HTR-8/SVneo (cell line): ENCODE measurements around the gene GFER.
A peak's percentile ranks its signal among the peaks of the same experiment; 100 is the strongest.
"Not testable (repeated sequence)": the region's sequence is repeated elsewhere in the genome, so short reads cannot be mapped to it uniquely, and the experiment has no call there.

Experiments
- DNase-seq: peaks from one replicate; pipeline ENCODE4 v3.0.0; 2011; ENCODE audit warnings: low spot score, mixed read lengths; ENCODE audit not compliant: insufficient read length
- FAIRE-seq: peaks from 2 replicates; lab custom pipeline; 2011; peaks lifted over from hg19 to GRCh38; lab: Jason Lieb, UNC

The GFER gene

DNA sequence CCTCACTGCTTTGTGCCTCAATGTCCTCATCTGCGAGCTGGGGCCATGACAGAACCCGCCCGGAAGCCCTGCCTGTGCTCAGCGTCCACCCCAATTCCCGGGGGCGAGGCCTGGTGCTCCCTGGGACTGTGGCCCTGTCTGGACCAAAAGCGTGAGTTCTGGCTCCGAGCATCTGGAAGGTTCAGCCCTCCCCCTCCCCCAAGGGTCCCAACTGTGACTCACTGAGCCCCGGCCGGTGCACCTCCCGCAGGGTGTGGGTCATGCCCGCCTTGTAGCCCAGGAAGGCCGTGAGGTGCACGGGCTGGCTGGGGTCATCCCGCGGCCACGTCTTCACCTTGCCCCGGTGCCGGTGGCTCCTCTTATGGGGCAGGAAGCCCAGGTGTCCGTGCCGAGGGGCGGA lies 30.3 kb upstream of the GFER start:
- no peak for FAIRE-seq

DNA sequence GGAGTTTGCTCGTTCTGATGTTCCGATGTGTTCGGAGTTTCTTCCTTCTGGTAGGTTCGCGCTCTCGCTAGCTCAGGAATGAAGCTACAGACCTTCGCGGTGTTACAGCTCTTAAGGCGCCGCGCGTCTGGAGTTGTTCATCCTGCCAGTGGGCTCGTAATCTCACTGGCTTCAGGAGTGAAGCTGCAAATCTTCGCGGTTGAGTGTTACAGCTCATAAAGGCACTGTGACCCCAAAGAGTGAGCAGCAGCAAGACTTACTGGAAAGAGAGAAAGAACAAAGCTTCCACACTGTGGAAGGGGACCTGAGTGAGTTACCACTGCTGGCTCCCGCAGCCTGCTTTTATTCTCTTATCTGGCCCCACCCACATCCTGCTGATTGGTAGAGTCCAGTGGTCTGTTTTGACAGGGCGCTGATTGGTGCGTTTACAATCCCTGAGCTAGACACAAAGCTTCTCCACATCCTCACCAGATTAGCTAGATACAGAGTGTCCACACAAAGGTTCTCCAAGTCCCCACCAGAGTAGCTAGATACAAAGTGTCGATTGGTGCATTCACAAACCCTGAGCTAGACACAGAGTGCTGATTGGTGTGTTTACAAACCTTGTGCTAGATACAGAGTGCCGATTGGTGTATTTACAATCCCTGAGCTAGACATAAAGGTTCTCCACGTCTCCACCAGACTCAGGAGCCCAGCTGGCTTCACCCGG lies 26.4 kb upstream of the GFER start:
- not testable (repeated sequence) for DNase-seq, FAIRE-seq

More for the DNA sequence above, 30.3 kb upstream of the GFER start:
- DNase-seq = no peak

DNA sequence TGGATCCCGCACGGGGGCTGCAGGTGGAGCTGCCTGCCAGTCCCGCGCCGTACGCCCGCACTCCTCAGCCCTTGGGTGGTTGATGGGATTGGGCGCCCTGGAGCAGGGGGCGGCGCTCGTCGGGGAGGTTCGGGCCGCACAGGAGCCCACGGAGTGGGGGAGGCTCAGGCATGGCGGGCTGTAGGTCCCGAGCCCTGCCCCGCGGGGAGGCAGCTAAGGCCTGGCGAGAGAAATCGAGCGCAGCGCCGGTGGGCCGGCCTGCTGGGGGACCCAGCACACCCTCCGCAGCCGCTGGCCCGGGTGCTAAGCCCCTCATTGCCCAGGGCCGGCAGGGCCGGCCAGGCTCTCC lies 25.9 kb upstream of the GFER start:
- FAIRE-seq, DNase-seq: not testable (repeated sequence)

DNA sequence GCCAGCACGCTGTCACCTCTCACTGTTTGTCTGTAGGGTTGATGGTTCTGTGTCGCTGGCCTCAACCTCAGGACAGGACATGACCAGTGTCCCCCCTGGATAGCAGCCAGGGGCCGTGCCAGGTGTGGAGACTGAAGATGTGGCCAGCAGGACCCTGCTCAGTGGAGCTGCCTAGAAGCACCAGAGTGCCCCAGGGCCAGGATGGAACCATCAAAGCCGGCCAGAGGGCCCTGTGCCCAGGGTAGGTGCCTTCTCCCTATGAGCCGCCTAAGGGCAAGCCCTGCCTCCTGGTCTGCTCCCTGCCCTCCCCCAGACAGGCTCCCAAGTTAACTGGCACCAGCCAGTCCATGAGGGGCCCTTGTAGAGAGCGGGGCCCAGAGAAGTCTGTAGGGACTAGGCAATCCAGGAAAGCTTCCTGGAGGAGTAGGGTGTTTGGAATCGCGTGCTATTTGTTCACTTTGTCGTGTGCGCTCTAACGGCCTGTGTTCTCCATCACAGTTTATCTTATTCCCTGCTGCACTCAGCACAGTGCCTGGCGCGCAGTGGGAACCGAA lies 25.2 kb upstream of the GFER start:
- DNase-seq = no peak
- FAIRE-seq = no peak

DNA sequence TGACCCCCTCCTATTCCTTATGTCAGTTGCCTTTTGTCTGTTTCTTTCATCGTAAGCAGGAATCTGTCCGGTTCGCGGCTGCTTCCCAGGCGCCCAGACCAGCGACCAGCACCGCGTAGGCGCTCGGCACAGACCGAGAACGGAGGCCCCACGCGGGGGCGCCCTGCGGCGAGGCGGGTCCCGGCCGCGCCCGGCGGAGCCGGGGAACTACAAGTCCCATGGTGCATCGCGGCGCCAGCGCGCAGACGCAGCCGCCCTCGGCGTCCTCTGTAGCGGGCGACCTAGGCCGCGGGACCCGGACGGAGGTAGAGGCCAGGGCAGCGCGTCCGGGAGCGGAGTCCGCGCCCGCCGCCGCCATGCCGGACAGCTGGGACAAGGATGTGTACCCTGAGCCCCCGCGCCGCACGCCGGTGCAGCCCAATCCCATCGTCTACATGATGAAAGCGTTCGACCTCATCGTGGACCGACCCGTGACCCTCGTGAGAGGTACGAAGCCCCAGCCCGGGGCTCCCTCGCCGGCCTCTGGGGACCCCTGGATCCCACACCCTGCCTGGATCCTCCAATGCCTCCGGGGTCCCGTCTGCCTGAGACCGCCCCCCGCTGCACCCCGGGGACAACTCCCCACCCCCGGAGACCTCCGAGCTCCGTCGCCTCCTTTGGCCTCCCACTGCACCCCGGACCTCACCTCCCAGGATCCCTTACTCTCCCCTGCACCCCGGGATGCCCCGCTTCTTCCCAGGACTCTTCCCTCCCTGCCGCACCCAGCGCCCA lies 24.5 kb upstream of the GFER start, which contains the start of gene NDUFB10:
Gene NDUFB10 (plus strand): TSS at position 270 of the 771 bp plus-strand sequence. CDS start 87 bp downstream, at position 357.
- peak; percentile 57 for FAIRE-seq

DNA sequence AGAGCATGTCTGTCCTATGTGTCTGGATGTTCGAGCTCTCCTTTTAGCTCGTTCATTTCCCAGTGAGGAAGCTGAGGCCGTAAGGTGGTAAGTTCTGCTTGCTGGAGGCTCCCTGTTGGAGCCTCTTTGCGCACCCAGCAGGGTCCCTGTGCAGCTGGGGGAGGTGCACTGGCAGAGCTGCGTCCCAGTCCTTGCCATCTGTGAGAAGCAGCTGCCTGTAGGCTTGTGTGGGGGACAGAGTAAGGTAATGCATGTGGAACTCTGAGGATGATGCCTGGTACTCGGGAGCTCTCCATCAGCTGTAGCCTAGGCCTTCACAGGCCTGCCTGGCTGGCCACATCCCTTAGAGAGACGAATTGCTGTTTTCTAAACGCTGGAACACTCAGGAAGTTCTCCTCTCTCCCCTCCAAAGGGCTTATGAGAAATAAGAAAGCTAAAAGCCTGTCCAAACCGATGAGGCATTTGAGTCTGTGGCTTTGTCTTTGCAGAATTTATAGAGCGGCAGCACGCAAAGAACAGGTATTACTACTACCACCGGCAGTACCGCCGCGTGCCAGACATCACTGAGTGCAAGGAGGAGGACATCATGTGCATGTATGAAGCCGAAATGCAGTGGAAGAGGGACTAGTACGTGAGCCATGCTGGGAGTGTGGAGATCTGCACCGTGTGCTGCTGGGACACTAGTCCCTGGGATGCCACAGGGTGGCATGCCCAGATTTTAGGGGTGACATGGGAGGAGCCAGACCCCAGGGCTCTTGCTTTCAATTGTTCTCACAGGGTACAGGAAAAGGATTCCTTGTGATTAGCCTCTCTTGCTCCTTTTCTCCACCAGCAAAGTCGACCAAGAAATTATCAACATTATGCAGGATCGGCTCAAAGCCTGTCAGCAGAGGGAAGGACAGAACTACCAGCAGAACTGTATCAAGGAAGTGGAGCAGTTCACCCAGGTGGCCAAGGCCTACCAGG lies 23.0 kb upstream of the GFER start:
- DNase-seq (no peak), FAIRE-seq (no peak)

More for the DNA sequence above, 24.5 kb upstream of the GFER start, which contains the start of gene NDUFB10:
- peak; percentile 93 for DNase-seq

DNA sequence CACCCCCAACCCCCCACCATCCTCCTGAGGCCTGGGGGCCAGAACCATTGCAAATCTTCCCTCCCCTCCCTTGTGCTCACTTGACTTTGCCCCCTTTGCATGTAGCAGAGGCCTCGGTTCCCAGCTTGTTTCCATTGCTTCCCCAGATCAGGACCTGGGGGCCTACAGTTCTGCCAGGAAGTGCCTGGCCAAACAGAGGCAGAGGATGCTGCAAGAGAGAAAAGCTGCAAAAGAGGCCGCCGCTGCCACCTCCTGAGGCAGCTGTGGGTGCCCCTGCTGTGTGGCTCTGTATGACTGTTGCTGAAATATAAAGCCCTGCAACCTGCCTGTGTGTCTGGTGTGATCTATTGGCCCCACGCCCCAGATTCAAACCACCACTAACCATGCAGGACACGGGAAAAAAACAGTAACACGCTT lies 22.3 kb upstream of the GFER start:
- FAIRE-seq (no peak), DNase-seq (no peak)

DNA sequence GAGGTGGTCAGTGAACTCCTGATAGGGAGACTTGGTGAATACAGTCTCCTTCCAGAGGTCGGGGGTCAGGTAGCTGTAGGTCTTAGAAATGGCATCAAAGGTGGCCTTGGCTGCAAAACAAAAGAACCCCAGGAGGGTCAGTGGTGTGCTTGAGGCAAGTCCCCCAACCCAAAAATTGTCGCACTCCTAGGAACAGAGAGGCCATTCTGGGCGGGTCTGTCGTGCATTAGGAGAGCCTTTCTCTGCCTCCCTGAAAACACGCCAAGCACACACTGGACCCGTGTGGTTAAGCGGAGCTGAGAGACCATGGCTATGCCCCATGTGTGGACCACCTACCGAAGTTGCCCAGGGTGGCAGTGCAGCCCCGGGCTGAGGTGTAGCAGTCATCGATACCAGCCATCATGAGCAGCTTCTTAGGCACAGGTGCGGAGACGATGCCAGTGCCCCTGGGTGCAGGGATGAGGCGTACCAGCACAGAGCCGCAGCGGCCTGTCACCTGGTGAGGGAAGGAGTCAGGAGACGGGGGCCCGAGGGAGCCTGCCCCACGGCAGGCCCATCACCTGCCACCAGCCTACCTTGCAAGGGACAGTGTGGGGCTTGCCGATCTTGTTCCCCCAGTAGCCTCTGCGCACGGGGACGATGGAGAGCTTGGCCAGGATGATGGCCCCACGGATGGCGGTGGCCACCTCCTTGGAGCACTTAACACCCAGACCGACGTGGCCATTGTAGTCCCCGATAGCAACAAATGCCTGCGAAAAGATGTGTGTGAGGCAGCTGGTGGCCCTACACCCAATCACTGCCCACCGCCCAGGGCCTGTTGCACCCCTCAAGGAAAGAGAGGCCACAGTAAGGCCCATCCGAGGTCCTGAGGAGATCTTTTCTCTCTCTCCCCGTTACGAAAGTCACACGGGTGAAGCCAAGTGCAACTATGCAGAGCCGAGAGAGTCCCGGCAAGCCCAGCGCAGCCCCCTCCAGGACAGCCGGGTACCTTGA lies 21.5 kb upstream of the GFER start:
- not testable (repeated sequence) for FAIRE-seq, DNase-seq

DNA sequence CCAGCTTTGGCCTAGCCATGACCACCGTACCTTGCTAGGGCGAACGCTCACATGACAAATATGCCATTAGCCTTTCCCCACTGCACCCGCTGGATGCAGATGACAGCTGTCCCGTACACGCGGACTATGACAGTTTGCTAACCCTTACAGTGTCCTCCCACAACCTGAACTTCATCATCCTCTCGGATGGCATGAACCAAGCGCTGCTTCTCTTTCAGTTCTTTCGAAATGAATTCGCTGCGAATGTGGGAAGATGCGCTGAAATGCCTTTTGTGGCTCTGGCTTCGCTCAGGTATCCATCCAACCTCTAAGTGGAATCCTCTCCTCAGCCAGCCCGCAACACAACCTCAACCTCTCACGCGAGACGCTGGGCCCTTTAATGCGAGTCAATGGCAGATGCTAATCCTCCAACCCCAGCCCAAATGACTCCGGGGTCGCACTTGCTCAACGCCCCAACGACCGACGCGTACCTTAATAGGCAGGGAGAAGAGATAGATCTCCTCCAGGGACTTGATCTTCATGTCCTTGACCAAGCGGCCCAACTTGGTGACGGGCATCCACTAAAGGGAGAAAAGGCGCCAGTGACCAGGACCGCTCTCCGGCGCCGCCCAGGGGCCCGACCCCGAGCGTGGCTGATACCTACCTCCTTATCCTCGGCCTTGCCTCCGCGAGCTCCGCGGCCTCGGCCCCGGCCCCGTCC lies 20.0 kb upstream of the GFER start:
- DNase-seq (no peak), FAIRE-seq (no peak)

DNA sequence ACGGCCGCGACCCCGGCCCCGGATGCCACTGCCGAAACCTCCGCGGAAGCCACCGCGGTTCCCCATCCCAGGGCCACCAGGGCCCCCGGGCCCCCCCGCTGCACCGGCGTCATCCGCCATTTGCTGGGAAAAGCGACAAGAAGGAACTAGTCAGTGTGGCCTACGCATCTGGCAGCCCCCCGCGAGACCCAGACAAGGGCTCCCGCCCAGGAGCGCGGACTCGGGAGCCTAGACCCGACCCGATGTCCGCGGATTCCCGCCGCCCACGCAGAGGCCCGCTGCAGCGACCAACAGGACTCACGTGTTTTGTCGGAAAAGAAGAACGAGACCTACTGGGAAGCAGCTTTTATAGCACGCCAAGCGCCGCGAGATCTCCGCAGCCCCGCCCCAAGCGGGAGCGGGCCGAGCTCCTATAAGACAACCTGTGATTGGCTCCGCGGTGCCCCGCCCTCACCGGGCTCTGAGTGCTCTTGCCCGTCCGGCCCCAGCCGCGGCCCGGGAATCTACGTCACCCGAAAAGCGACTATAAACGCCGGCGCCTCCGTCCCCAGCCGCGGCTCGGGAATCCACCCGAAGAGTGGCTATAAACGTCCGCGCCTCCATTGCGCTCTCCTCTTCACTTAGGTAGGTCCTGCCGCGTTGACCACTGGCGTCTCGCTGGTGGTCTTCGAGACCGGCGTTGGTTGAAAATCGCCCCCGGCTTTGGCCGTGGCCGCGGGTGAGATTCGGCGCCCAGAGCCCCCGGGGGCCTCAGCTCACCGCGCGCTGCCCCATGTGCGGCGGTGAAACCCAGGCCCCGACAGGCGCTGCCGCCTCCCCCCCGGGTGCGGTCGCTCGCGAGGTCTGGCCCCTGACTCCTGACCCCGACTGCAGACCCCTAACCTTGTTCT lies 19.2 kb upstream of the GFER start, which contains the start of gene RPS2:
Gene RPS2 (minus strand): TSS at position 321 of the 890 bp plus-strand sequence. CDS start 201 bp downstream, at position 120.
- DNase-seq (peak; percentile 98), FAIRE-seq (no peak)

DNA sequence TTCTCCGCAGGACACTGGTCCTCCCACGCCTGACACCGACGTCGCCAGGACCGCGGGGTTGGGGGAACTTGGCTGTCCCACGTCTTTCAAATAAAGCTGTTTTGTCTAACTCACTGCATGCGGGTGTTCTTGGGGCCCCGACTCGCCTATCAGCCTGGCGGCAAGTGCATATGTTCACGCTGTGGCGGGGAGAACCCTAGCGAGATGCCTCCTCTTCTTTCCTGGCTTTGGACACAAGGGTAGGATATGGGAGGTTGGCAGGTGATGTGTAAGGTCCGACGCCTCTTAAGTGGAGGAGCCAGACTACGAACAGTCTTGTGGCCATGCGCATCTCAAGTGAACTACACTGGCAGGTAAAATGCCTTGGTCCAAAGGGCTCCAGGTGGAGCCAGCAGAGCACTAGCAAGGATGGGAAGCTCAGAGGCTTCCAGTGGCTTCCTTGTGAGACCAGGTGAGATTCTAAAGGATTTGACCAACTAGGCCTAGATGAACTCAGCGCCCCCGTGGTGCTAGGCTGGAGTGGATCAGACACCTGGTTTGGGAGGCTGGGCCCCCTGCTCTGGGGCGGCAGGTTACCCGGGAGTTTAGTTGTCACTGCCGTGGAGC lies 18.5 kb upstream of the GFER start:
- FAIRE-seq (no peak), DNase-seq (no peak)

DNA sequence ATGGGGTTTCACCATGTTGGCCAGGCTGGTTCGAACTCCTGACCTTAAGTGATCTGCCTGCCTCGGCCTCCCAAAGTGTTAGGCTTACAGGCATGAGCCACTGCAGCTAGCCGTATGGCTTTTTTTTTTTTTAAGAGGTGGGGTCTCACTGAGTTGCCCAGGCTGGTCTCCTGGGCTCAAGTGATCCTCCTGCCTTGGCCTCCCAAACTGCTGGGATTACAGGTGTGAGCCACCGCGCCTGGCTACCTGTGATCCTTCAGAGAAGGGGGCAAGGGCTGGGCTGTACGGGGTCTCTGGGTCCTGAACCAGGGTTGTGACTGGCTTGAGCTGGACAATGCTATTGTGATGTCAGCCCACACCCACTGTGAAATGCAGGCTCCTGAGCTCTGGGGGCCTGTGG lies 17.5 kb upstream of the GFER start, which contains the start of gene RNF151:
Gene RNF151 (plus strand): TSS at position 397 of the 400 bp plus-strand sequence. CDS start 26 bp downstream, outside the sequence.
- DNase-seq = no peak
- FAIRE-seq = no peak

DNA sequence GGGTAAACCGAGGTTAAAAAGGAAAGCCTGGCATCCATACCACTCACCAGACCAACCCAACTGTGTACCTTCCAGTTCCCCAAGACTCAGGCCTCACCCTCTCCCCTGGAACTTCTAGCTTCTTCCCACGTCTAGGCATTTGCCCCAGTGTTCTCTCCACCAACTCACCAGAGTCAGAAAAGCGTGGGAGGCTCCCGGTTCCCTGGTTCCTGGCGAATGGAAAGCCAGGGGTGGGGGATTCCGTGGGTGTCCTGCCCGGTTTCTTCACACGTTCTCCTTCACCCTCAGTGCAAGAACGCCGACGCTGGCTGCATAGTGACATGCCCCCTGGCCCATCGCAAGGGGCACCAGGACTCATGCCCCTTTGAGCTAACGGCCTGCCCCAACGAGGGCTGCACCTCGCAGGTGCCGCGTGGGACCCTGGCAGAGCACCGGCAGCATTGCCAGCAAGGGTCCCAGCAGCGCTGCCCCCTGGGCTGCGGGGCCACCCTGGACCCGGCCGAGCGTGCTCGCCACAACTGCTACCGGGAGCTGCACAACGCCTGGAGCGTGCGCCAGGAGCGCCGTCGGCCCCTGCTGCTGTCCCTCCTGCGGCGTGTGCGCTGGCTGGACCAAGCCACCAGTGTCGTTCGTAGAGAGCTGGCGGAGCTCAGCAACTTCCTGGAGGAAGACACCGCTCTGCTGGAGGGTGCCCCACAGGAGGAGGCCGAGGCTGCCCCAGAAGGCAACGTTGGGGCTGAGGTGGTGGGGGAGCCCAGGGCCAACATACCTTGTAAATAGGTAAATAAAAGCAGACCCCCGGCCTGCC lies 15.6 kb upstream of the GFER start:
- FAIRE-seq = no peak
- DNase-seq = no peak

DNA sequence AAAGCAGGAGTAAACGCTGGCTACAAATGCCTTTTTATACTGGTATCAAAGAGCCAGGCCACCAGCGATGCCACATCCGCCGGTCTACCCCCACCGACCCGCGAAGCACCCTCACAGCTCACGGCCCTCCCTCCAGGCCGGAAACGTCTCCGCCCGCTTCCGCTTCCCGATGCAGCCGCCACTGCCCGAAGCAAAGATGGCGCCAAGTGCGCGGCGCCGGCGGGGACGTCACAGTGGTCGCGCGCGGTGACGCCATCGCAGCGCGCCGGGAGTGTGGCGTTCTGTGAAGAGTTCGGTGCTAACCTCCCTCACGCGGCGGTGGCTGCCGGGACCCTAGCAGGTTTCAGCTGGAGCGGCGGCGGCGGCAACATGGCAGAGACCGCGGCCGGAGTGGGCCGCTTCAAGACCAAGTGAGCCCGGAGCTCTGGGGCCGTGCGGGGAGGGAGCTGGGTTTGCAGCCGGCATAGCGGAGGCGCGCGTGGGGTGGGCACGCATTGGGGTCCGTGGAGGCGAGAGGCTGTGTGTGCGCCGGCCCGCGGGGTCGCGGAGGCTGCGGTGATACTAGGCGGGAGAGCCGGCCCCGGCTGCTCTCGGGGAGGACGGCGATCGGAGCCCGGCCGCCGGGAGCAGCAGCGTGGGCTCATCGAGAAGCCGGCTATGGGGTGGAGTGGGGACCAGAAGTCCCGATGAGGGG lies 12.1 kb upstream of the GFER start, which contains the start of gene TBL3:
Gene TBL3 (plus strand): TSS at position 258 of the 694 bp plus-strand sequence. CDS start 112 bp downstream, at position 370.
- peak; percentile 99 for FAIRE-seq

DNA sequence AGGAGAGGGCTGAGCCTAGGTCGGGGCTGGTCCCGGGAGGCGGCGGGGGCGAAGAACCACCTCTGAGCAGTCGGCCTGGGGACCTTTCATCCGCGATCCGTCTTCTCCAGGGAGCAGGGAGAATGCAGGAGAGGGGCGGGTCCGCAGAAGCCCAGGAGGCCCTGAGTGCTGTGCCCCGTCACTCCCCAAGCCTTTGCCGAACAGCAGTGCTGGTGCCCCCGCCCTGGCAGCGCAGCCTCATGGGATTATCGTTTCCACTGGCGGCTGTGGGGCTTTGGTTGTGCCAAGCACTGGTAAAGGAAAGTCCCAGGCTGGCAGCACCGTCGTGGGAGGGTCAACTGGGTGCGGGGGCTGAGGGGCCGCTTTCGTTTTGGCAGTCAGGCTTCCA lies 11.5 kb upstream of the GFER start:
- FAIRE-seq (no peak), DNase-seq (no peak)

More for the DNA sequence above, 12.1 kb upstream of the GFER start, which contains the start of gene TBL3:
- DNase-seq = peak; percentile 91
